ENCODE results near the gene PRSS16.

DNA sequence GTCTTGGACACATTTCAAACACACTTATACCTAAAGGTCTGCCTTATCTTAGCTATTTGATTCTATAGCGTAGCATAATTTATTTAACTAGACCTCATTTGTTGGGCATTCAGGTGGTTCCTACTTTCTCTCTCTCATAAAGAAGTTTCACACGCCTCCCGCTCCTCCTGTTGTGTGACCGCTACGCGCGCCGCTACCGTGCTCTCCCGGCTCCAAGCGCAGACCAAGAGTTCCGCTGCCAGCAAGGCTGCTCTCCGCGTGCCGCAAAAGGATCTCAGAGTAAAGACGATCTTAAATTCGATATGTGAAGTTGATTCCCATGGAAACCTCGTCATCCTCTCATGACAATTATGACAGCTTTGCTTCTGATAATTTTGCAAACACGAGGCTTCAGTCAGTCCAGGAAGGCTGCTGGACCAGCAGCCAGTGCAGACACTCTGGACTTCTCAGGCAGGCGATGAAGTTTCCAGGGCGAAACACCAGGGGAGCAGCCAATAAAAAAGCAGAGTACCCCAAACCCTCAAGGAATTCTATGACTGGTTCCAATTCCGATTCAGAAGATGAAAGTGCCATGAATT is 20.4 kb downstream of the PRSS16 start:
- TF ChIP-seq, protein P1, sequence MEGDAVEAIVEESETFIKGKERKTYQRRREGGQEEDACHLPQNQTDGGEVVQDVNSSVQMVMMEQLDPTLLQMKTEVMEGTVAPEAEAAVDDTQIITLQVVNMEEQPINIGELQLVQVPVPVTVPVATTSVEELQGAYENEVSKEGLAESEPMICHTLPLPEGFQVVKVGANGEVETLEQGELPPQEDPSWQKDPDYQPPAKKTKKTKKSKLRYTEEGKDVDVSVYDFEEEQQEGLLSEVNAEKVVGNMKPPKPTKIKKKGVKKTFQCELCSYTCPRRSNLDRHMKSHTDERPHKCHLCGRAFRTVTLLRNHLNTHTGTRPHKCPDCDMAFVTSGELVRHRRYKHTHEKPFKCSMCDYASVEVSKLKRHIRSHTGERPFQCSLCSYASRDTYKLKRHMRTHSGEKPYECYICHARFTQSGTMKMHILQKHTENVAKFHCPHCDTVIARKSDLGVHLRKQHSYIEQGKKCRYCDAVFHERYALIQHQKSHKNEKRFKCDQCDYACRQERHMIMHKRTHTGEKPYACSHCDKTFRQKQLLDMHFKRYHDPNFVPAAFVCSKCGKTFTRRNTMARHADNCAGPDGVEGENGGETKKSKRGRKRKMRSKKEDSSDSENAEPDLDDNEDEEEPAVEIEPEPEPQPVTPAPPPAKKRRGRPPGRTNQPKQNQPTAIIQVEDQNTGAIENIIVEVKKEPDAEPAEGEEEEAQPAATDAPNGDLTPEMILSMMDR (IDR thresholded peaks at IDR 0.05; ENCODE audit: extremely low read depth in 1 of 2, insufficient read depth in 1 of 2, low read depth in 1 of 2, low read length in 2 of 2) = no peak
- TF ChIP-seq, protein P2, sequence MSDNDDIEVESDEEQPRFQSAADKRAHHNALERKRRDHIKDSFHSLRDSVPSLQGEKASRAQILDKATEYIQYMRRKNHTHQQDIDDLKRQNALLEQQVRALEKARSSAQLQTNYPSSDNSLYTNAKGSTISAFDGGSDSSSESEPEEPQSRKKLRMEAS (IDR thresholded peaks at IDR 0.05; ENCODE audit: insufficient read depth, insufficient read length) = no peak
- TF ChIP-seq JUN (IDR thresholded peaks at IDR 0.05; ENCODE audit: borderline replicate concordance, insufficient read depth, insufficient read length, low read depth) = no peak
- TF ChIP-seq MYC (IDR thresholded peaks at IDR 0.05; ENCODE audit: low read depth, low read length) = no peak
- no peak for TF ChIP-seq POLR2A (IDR thresholded peaks at IDR 0.05; ENCODE audit: low read depth, low read length)
- TF ChIP-seq EZH2 (IDR thresholded peaks at IDR 0.05; ENCODE audit: borderline replicate concordance, low read depth, low read length, severe bottlenecking) = no peak

Measured in endothelial cell of umbilical vein (primary cell).